GM06990 (cell line): Measurements from ENCODE around the gene DPH1.

Experiments used
- DNase-seq: peaks from one replicate; pipeline ENCODE4 v3.0.0-alpha.2; 2011; ENCODE audit not compliant: insufficient read length; ENCODE audit errors: extremely low read depth
- H3K27me3 ChIP-seq: replicated peaks from 2 replicates; pipeline ENCODE4 v1.6.0; 2011; ENCODE audit warnings: low read length; ENCODE audit not compliant: control insufficient read depth, insufficient read depth
- H3K36me3 ChIP-seq: 2 replicates; pipeline ENCODE4 v1.5.1; 2011; ENCODE audit warnings: low read length; ENCODE audit not compliant: control insufficient read depth, insufficient read depth
- H3K4me3 ChIP-seq: replicated peaks from 2 replicates; pipeline ENCODE4 v1.5.1; 2011; ENCODE audit warnings: low read depth, mild to moderate bottlenecking, control low read depth, low read length
- TF ChIP-seq, protein P1 (sequence below): IDR thresholded peaks from 2 replicates; pipeline ENCODE4 v1.5.1; 2011; ENCODE audit warnings: low read length, control low read depth, mild to moderate bottlenecking, inconsistent platforms; ENCODE audit not compliant: insufficient read depth, poor library complexity, severe bottlenecking

The DPH1 gene

DNA sequence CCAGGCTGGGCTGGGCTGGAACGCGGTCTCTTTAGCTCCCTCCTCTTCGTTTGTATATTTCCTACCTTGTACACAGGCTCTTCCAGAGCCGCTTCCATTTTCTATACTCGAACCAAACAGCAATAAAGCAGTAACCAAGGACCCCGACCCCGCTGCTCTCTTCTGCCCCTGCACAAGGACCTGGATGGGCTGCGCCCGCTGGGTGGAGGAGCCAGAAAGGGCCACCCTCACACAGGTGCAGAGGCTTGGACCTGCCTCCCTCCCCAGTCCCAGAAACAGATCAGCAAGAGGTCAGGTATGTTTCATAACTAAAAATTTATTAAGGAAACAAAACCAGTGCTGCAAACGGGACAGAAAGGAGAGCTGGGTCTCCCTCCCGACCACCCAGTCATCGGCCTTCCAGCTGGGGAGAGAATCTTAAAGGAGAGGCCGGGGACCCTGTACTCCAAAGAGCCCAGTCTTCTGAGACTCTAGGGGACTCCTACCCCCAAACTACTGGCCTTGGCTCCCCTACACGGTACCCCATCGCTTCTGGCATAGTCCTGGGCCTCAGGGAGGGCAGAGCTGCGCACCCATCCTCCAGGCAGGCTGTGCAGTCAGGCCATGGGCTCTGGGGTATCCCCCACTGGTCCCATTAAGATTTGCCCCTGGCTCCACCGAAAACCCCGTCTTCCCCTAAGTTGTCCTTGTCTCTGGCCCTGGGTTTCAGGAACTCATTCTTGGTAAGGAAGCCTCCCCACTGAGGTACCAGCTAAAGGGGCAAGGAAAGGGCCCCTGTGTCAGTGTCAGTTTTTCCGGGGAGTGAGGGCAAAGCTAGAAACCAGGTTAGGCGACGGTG is 29.8 kb downstream of the DPH1 start:
- Histone ChIP-seq H3K4me3 (peak overlapping the region; percentile 7; the same call in 1 of the 2 replicates), H3K27me3 (no peaks in the 10 kb centered on the region), H3K36me3 (peaks cover 23% of the 10 kb centered on the region)
- DNase-seq: no peak
- TF ChIP-seq, protein P1, sequence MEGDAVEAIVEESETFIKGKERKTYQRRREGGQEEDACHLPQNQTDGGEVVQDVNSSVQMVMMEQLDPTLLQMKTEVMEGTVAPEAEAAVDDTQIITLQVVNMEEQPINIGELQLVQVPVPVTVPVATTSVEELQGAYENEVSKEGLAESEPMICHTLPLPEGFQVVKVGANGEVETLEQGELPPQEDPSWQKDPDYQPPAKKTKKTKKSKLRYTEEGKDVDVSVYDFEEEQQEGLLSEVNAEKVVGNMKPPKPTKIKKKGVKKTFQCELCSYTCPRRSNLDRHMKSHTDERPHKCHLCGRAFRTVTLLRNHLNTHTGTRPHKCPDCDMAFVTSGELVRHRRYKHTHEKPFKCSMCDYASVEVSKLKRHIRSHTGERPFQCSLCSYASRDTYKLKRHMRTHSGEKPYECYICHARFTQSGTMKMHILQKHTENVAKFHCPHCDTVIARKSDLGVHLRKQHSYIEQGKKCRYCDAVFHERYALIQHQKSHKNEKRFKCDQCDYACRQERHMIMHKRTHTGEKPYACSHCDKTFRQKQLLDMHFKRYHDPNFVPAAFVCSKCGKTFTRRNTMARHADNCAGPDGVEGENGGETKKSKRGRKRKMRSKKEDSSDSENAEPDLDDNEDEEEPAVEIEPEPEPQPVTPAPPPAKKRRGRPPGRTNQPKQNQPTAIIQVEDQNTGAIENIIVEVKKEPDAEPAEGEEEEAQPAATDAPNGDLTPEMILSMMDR: no peak

DNA sequence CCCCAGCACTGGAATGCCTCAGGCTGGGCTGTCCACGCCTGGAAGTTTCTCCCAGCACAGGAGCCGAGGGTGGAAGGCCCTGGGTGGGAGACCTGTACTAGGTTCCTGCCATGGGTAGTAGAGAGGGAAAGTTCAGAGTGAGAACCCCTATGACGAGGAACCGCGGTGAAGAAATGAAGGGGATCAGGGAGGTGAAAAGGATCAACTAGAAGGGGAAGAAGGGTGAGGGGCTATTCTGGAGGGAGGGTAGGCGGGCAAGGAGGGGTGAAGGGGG is 30.4 kb downstream of the DPH1 start:
- TF ChIP-seq, protein P1: no peak
- Histone ChIP-seq H3K27me3 (no peaks in the 10 kb centered on the region), H3K36me3 (peaks cover 26% of the 10 kb centered on the region), H3K4me3 (no peak overlapping the region)
- DNase-seq: no peak

- H3K27me3 ChIP-seq: no peaks in the 10 kb centered on the region
- DNase-seq: no peak
- peaks cover 28% of the 10 kb centered on the region for H3K36me3 ChIP-seq
- no peak overlapping the region for H3K4me3 ChIP-seq
- TF ChIP-seq, protein P1: no peak
These were observed 30.9 kb downstream of the DPH1 start for GRCh38 chr17:2060681-2061440.

DNA sequence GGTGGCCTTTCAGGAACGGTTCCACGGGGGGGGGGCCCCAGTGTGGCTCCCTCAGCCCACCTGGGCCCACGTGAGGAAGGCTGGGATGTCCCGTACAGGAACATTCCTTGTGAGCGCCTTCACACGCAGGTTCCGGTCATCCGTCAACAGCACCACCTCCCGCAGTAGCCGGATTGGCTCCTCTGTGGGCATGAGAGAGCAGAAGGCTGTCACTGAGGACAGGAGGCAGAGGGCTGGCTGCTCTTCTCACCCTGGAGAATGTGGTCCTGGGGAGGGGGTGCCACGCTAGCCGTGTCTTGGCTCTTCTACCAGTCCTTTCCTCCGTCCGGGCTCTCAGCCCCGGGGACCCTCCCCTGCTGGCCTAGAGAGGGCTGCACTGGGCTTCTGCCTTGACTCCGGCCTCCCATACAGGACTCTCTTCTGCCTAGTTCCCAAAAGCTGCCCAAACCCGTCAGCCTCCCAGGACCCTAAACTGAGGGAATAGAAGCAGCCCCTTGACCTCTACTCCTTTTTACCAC is 31.5 kb downstream of the DPH1 start:
- Histone ChIP-seq H3K36me3 (peaks cover 30% of the 10 kb centered on the region), H3K27me3 (no peaks in the 10 kb centered on the region), H3K4me3 (no peak overlapping the region)
- DNase-seq: no peak
- TF ChIP-seq, protein P1: no peak

DNA sequence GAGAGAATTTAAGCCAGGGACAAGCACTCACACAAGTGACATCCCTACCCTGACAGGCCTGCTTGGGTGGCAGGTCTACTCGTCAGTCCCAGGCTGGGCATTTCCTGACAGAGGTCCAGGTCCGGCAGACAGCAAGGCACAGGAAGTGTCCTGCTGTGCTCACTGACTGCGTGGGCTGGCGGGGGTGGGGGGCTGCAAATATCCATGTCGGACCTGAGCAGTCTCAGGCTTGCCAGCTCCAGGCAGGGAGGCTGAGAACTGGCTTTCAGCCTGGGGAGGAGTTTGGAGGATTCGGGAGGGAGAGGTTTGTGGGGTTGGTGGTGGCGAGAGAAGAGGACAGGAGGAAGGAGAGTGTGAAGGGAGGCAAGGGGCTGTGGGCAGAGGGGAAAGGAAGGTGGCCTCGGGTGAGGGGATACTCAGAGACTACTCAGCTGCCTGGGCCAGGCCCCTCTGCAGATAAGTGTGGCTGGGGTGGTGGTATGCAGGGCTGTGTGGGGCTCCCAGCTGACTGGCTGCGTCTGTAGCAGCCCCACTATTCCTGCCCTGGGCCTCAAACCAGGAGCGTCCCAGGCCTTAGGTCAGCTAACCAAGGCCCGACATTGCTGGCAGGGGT is 32.7 kb downstream of the DPH1 start:
- Histone ChIP-seq H3K36me3 (peaks cover 34% of the 10 kb centered on the region), H3K4me3 (no peak overlapping the region), H3K27me3 (no peaks in the 10 kb centered on the region)
- TF ChIP-seq, protein P1: no peak
- DNase-seq: no peak
